ENCODE data around the gene HNRNPL.
"Not testable (repeated sequence)": the region's sequence is repeated elsewhere in the genome, so short reads cannot be mapped to it uniquely, and the experiment has no call there.

The HNRNPL gene

GRCh38 chr19:38831142-38831605 is 18.6 kb downstream of the HNRNPL start:
- DNase-seq (ENCODE audit: low read depth in 2 of 2, low spot score in 1 of 2) = no peak

- DNase-seq (ENCODE audit: low read depth in 2 of 2, low spot score in 1 of 2) = no peak
These were observed 19.6 kb downstream of the HNRNPL start for GRCh38 chr19:38830039-38830733.

- DNase-seq (ENCODE audit: low read depth in 2 of 2, low spot score in 1 of 2) = not testable (repeated sequence)
These were observed 20.6 kb downstream of the HNRNPL start for GRCh38 chr19:38829203-38829602.

- no peak for DNase-seq (ENCODE audit: low read depth in 2 of 2, low spot score in 1 of 2)
These were observed 22.8 kb downstream of the HNRNPL start for GRCh38 chr19:38826856-38827551.

- not testable (repeated sequence) for DNase-seq (ENCODE audit: low read depth in 2 of 2, low spot score in 1 of 2)
These were observed 23.9 kb downstream of the HNRNPL start for GRCh38 chr19:38825936-38826335.

GRCh38 chr19:38821230-38821825 is 28.5 kb downstream of the HNRNPL start:
- not testable (repeated sequence) for DNase-seq (ENCODE audit: low read depth in 2 of 2, low spot score in 1 of 2)

- no peak for DNase-seq (ENCODE audit: low read depth in 2 of 2, low spot score in 1 of 2)
These were observed 30.4 kb downstream of the HNRNPL start for GRCh38 chr19:38819231-38819920.

- no peak for DNase-seq (ENCODE audit: low read depth in 2 of 2, low spot score in 1 of 2)
These were observed 32.7 kb downstream of the HNRNPL start for GRCh38 chr19:38817081-38817480.

GRCh38 chr19:38816131-38816750 is 33.5 kb downstream of the HNRNPL start:
- DNase-seq (ENCODE audit: low read depth in 2 of 2, low spot score in 1 of 2) = no peak

GRCh38 chr19:38815059-38816001 is 34.5 kb downstream of the HNRNPL start:
- no peak for DNase-seq (ENCODE audit: low read depth in 2 of 2, low spot score in 1 of 2)

GRCh38 chr19:38813932-38814331 is 35.9 kb downstream of the HNRNPL start:
- DNase-seq (ENCODE audit: low read depth in 2 of 2, low spot score in 1 of 2) = not testable (repeated sequence)

GRCh38 chr19:38813323-38813722 is 36.5 kb downstream of the HNRNPL start:
- DNase-seq (ENCODE audit: low read depth in 2 of 2, low spot score in 1 of 2) = no peak

GRCh38 chr19:38812841-38813320 is 36.9 kb downstream of the HNRNPL start, which contains the start of gene LGALS4:
Gene LGALS4, minus strand, starts transcription at chr19:38812945. Its CDS starts 59 bp downstream, at chr19:38812886.
- no peak for DNase-seq (ENCODE audit: low read depth in 2 of 2, low spot score in 1 of 2)

GRCh38 chr19:38812009-38812840 is 37.6 kb downstream of the HNRNPL start:
- no peak for DNase-seq (ENCODE audit: low read depth in 2 of 2, low spot score in 1 of 2)

- DNase-seq (ENCODE audit: low read depth in 2 of 2, low spot score in 1 of 2) = no peak
These were observed 40.1 kb downstream of the HNRNPL start for GRCh38 chr19:38809592-38810252.

GRCh38 chr19:38808741-38809140 is 41.0 kb downstream of the HNRNPL start:
- no peak for DNase-seq (ENCODE audit: low read depth in 2 of 2, low spot score in 1 of 2)

GRCh38 chr19:38807374-38808098 is 42.2 kb downstream of the HNRNPL start:
- not testable (repeated sequence) for DNase-seq (ENCODE audit: low read depth in 2 of 2, low spot score in 1 of 2)

- no peak for DNase-seq (ENCODE audit: low read depth in 2 of 2, low spot score in 1 of 2)
These were observed 43.4 kb downstream of the HNRNPL start for GRCh38 chr19:38806371-38806770.

All from stimulated activated CD8-positive, alpha-beta memory T cell treated with anti-CD3 and anti-CD28 coated beads, Interleukin-4, amount 100 ng/mL, for 1 hour (primary cell).